Activated naive CD4-positive, alpha-beta T cell treated with anti-CD3 and anti-CD28 coated beads, Interleukin-2, amount 50 U/mL, for 16 hours (primary cell): ENCODE results near the gene CDCP2.

Experiments
- DNase-seq: peaks from one replicate; pipeline ENCODE4 v3.0.0-alpha.2; 2020

CDCP2 gene

DNA sequence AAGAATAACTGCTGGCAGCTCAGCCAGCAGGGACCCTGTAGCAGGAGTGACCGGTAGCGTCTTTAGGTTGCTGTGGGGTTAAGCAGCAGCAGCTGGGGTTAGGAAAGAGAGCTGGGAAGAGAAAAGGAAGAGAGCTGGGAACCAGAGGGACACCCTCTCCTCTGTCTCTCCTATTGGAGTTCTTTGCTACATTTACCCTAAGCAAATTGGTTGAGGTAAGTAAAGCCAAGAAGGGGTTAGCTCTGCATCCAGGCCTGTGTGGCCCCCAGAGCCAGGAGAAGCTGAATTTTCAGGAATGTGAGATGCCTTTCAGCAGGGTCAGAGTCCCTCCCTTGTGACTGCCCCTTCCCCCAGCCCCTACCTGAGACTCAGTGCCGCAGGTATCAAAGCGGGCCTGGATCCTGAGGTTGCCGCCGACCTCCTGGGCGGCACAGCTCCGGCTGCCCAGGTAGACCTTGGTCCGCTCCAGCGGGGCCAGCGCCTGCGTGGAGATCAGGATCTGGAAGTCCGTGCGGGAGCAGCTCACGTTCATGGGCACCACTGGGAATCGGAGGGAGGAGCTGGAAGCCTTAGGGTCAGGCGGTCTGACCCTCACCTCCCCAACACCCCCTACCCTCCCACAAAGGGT is 16.4 kb downstream of the CDCP2 start:
- DNase-seq: no peak

- DNase-seq: no peak
Measured at GRCh38 chr1:54135436-54136120, 17.2 kb downstream of the CDCP2 start.

GRCh38 chr1:54134295-54134694 is 18.5 kb downstream of the CDCP2 start:
- no peak for DNase-seq

GRCh38 chr1:54132495-54132894 is 20.3 kb downstream of the CDCP2 start:
- DNase-seq: no peak

DNA sequence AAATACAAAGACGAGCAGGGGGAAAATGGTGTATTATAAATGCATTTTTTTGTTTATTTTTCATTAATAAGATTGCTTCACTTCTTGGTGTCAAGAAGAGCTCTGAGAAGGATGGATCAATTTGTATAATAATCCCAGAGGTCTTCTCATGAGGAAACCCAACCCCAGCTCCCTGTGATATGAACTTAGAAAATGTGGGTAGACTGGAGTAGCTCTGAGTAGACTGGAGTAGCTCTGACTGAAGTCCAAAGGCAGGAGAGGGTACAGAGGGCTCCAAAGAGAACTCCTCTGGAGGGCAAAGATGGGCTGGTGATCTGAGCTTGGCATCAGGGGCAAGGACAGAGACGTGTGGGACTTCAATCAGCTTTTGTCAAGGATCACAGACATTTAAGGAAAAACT is 21.4 kb downstream of the CDCP2 start:
- no peak for DNase-seq

GRCh38 chr1:54129858-54130257 is 22.9 kb downstream of the CDCP2 start:
- no peak for DNase-seq

- DNase-seq: no peak
Measured at GRCh38 chr1:54127594-54128300, 25.1 kb downstream of the CDCP2 start.

DNA sequence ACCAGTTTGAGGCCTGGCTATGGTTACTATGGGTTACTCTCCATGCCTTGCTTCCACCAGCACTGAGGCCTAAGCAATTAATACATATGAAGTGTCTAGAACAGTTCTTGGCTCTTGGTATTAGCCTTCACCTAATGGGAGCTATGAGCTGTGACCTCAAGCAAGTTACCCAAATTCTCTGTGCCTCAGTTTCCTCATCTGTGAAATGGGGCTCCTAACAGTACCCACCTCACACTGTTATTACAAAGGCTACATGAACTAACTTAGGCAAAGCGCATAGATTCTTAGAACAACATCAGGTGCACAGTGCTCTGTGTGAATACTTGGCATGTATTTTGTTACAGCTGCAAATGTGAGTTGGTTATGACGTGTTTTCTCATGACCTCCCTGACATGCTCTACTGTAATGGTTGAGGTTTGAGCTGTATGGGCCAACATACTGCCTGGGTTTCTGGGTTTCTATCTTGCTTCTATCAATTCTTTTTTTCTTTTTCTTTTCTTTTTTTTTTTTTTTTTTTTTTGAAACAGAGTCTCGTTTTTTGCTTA is 26.5 kb downstream of the CDCP2 start:
- DNase-seq: no peak

DNA sequence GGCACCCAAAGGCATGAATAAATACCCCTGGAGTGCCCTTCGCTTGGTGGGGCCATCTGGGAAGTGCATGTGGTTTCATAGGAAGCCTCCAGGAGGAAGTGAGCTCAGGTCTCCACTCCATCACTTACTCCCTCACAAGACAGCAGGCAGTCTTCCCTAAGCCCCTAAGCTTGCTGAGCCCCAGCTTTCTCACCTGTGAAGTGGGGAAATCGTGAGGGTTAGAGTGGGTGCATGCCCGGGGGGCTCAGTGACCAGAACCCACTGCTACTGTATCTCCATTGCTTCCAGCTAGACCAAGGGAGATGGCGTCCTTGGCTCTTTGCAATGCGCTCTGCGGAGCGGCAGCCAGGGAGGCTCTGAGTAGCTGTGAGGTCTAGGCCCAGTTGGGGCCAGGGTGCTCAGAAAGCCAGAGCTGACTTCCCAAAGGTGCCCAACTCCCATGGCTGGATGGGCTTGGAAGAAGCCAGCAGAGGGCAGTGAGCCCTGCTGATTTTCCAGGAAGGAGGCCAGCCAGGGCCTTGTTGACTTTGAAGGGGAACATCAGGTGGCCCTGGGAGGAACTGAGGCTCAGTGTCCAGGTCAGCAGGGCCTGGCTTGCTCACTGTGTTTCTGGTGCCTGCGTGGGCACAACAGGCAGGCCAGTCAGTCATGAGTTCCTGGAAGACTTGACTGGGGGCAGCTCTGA is 27.3 kb downstream of the CDCP2 start:
- DNase-seq: no peak

- DNase-seq: no peak
Measured at GRCh38 chr1:54124906-54125305, 27.9 kb downstream of the CDCP2 start.

DNA sequence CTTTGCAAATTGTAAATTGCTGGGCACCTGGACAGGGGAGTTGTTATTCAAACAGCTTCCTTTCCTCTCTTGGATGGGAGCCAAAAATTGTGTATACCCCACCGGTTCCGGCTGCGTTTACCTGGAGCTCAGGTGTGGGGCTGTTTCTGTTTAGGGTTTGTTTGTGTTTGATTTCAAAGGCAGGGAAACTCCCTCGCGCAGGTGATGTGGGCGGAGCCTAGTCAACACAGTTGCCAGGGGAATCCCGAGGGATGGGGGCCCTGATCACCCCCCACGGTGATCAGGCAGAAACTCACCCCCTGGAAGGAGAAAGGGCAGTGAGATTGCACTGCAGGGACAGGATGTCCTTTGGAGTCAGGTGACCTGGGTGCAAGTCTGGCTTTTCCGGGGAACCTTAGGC is 28.3 kb downstream of the CDCP2 start:
- DNase-seq: no peak

DNA sequence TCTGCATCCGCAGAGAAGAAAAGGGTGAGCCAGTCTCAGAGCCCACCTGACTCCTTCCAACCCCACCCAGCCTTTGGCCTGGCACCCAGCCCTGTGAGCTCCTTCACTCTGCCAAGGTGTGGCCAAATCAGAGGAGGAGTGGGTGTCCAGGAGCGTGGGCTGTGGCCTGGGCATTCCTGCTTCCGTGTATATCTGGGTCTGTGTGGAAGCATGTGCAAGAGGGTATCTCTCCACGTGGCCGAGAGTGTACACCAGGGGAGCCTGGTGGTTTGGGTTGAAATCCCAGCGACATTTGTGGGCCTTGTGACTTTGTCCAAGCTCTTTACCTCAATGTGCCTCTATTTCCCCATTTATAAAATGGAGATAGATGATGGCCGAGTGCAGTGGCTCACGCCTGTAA is 29.8 kb downstream of the CDCP2 start:
- DNase-seq: no peak

DNA sequence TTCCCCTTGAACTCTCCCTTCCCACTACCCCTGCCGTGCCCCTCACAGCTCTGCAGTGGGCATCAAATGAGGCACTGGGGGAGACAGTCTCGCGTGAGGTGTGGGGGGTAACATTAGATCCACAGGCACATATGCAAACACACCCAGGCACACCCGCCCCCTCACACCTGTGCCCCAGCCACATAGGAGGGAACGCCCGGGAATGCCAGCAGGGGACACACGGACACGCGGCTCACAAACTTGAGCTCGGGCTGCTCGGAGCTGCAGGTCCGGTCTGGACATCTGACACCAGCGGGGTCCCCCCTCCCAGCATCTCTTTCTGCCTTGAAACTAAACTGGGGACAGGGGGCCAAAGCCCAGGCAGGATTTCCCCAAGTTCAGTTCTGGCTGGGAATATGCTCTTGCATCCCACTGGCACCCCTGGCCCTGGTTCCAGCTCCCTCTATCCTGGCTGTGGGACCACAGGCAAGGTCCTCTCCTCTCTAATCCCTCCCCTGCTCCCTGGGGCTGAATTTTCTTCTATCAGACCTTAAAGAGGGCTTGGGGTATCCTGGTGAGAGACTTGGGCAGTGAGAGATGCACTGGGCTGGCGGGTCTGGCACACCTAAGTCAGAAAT is 30.6 kb downstream of the CDCP2 start:
- no peak for DNase-seq

GRCh38 chr1:54121482-54122134 is 31.2 kb downstream of the CDCP2 start:
- DNase-seq: peak; percentile 69

- DNase-seq: no peak
Measured at GRCh38 chr1:54120698-54121481, 31.9 kb downstream of the CDCP2 start.

DNA sequence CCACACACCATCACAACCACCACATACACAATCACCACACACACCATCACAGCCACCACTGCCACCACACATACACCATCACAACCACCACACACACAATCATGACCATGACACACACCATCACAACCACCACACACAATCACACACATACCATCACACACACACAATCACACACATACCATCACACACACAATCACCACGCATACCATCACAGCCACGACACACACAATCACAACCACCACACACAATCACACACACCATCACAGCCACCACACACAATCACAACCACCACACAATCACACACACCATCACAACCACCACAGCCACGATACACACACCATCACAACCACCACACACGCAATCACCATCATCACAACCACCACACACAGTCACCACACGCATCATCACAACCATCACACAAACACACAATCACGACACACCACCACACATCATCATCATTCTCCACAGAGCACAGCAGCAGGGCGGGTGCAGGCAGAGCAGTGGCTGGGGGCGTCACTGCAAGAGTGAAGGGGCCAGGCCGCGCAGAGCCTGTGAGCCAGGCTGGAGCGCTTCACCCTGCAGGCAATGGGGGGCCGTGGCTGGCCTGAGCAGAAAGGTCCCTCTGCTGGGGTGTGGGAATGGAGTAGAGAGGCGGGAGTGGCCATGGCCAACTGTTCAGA is 32.6 kb downstream of the CDCP2 start:
- DNase-seq: no peak

- DNase-seq: no peak
Measured at GRCh38 chr1:54118704-54119103, 34.1 kb downstream of the CDCP2 start.

DNA sequence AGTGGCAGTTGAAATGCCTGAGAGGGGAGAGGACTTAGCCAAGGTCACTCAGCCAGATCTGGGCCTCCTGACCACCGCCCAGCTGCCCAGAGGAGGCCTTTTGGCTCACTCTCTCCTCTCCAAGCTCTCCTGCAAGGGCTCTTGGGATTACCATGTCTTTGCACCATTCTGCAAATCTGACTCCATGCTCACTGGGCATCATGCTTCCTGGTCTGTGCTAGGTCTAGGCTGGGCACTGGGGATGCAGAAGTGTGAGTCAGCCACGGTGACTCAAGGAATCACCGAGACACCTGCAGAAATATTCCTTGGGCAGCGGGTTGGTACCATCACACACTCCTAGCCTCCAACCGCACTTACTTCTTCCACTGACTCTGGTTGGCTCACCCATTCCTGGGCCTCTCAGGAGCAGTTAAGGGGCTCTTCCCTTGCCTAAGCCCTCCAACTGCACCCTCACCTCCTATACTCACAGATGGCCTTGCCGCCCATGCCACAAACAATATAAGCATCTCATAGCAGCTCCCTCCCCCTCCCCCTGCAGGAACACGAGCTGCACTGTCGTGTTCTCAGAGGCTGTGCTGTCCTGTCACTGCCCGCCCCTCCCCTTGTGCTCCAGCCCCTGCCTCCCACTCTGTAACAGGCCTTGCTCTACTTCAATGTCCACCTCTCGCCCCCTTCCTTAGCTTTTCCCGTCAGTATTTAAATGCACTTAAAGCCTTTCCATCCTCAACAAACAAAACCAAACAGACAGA is 34.8 kb downstream of the CDCP2 start:
- DNase-seq: no peak

GRCh38 chr1:54115520-54115919 is 37.3 kb downstream of the CDCP2 start:
- no peak for DNase-seq

GRCh38 chr1:54114955-54115354 is 37.8 kb downstream of the CDCP2 start:
- DNase-seq: no peak
